ENCODE data around the gene ATRNL1.

GRCh38 chr10:115355162-115355760 is 262.1 kb downstream of the ATRNL1 start:
- TF ChIP-seq NRF1 (IDR thresholded peaks at IDR 0.05; ENCODE audit: low read depth, low read length), result no peak
- TF ChIP-seq CTCF (IDR thresholded peaks at IDR 0.05), result peak; percentile 80
- TF ChIP-seq USF1 (IDR thresholded peaks at IDR 0.05; ENCODE audit: borderline replicate concordance, low read depth), result no peak
